GM23338 (cell line): ENCODE results near the gene DUSP7.

Experiments
- CREB1 ChIP-seq: fragments of 250-450 bp; sonication (Bioruptor Pico); IDR thresholded peaks from 2 replicates; pipeline ENCODE4 v1.5.0; 2020; ENCODE audit warnings: low read depth, mild to moderate bottlenecking, moderate library complexity
- EZH2 ChIP-seq: fragments of 200-600 bp; sonication (generic); IDR thresholded peaks from one replicate; pipeline ENCODE4 v1.8.0; 2017; ENCODE audit warnings: antibody characterized with exemption, mild to moderate bottlenecking, low read depth; ENCODE audit not compliant: unreplicated experiment
- EZH2phosphoT487 ChIP-seq: fragments of 200-600 bp; sonication (generic); IDR thresholded peaks from one replicate; pipeline ENCODE4 v1.8.1; 2018; ENCODE audit warnings: antibody characterized with exemption; ENCODE audit not compliant: unreplicated experiment
- JUNB ChIP-seq: IDR thresholded peaks from one replicate; pipeline ENCODE4 v1.6.1; 2016; ENCODE audit warnings: antibody characterized with exemption; ENCODE audit not compliant: unreplicated experiment
- NANOG ChIP-seq: IDR thresholded peaks from 2 replicates; pipeline ENCODE4 v1.6.1; 2016; ENCODE audit warnings: antibody characterized with exemption, borderline replicate concordance
- POLR2AphosphoS5 ChIP-seq: IDR thresholded peaks from 2 replicates; pipeline ENCODE4 v1.6.1; 2016; ENCODE audit warnings: antibody characterized with exemption, low read depth
- ZNF331 ChIP-seq: fragments of 250-450 bp; sonication (Bioruptor Pico); IDR thresholded peaks from 2 replicates; pipeline ENCODE4 v1.5.0; 2020; ENCODE audit warnings: low read depth, mild to moderate bottlenecking, moderate library complexity
- TF ChIP-seq, protein P1 (sequence below), 2 experiments: fragments of 200-600 bp in 1 of 2; sonication (generic) in 1 of 2; conservative IDR thresholded peaks; 2 replicates each; pipeline versions ENCODE4 v1.5.1 to v1.6.1; 2016 to 2017; ENCODE audit warnings: antibody characterized with exemption in 2 of 2, low read depth in 2 of 2, mild to moderate bottlenecking in 2 of 2, moderate library complexity in 1 of 2
- TF ChIP-seq, protein P2 (sequence below): IDR thresholded peaks from one replicate; pipeline ENCODE4 v1.6.1; 2018; ENCODE audit warnings: antibody characterized with exemption; ENCODE audit not compliant: unreplicated experiment

GRCh38 chr3:52019352-52020080 is 36.9 kb downstream of the DUSP7 start:
- TF ChIP-seq, protein P1, sequence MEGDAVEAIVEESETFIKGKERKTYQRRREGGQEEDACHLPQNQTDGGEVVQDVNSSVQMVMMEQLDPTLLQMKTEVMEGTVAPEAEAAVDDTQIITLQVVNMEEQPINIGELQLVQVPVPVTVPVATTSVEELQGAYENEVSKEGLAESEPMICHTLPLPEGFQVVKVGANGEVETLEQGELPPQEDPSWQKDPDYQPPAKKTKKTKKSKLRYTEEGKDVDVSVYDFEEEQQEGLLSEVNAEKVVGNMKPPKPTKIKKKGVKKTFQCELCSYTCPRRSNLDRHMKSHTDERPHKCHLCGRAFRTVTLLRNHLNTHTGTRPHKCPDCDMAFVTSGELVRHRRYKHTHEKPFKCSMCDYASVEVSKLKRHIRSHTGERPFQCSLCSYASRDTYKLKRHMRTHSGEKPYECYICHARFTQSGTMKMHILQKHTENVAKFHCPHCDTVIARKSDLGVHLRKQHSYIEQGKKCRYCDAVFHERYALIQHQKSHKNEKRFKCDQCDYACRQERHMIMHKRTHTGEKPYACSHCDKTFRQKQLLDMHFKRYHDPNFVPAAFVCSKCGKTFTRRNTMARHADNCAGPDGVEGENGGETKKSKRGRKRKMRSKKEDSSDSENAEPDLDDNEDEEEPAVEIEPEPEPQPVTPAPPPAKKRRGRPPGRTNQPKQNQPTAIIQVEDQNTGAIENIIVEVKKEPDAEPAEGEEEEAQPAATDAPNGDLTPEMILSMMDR (conservative IDR thresholded peaks at IDR 0.05; ENCODE audit: low read depth in 2 of 2): no peak
- TF ChIP-seq EZH2 (no peak), EZH2phosphoT487 (no peak), ZNF331 (no peak), POLR2AphosphoS5 (no peak), CREB1 (CRISPR knock-in tag) (no peak), JUNB (no peak), NANOG (no peak)
- TF ChIP-seq, protein P2, sequence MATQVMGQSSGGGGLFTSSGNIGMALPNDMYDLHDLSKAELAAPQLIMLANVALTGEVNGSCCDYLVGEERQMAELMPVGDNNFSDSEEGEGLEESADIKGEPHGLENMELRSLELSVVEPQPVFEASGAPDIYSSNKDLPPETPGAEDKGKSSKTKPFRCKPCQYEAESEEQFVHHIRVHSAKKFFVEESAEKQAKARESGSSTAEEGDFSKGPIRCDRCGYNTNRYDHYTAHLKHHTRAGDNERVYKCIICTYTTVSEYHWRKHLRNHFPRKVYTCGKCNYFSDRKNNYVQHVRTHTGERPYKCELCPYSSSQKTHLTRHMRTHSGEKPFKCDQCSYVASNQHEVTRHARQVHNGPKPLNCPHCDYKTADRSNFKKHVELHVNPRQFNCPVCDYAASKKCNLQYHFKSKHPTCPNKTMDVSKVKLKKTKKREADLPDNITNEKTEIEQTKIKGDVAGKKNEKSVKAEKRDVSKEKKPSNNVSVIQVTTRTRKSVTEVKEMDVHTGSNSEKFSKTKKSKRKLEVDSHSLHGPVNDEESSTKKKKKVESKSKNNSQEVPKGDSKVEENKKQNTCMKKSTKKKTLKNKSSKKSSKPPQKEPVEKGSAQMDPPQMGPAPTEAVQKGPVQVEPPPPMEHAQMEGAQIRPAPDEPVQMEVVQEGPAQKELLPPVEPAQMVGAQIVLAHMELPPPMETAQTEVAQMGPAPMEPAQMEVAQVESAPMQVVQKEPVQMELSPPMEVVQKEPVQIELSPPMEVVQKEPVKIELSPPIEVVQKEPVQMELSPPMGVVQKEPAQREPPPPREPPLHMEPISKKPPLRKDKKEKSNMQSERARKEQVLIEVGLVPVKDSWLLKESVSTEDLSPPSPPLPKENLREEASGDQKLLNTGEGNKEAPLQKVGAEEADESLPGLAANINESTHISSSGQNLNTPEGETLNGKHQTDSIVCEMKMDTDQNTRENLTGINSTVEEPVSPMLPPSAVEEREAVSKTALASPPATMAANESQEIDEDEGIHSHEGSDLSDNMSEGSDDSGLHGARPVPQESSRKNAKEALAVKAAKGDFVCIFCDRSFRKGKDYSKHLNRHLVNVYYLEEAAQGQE: no peak
